GM19351 (cell line): ENCODE data around the gene SBNO2.

Experiments used
- ATAC-seq: cut with Tn5 transposase; IDR thresholded peaks from one replicate; pipeline ENCODE4 v1.9.1; 2021; ENCODE audit warnings: mild to moderate bottlenecking, moderate library complexity; ENCODE audit not compliant: unreplicated experiment

SBNO2 gene

DNA sequence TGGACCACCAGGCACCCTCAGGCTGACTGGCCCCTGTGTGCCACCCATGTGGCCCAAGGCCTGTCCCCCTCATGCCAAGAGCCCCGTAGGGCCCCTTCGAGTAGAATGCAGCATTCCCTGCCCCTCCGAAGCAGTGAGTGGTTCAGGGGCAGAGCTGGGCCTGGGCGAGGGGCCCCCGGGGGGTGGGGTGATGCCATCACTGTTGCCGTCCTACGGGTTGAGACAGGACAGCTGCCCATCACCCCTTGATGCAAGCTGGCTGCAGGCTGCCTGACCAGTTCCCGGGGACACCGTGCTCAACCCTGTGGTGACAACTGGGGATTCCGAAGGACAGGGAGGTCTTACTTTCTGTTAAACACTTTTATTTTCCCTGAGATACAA lies 4.7 kb downstream of the SBNO2 start:
- ATAC-seq = no peak

DNA sequence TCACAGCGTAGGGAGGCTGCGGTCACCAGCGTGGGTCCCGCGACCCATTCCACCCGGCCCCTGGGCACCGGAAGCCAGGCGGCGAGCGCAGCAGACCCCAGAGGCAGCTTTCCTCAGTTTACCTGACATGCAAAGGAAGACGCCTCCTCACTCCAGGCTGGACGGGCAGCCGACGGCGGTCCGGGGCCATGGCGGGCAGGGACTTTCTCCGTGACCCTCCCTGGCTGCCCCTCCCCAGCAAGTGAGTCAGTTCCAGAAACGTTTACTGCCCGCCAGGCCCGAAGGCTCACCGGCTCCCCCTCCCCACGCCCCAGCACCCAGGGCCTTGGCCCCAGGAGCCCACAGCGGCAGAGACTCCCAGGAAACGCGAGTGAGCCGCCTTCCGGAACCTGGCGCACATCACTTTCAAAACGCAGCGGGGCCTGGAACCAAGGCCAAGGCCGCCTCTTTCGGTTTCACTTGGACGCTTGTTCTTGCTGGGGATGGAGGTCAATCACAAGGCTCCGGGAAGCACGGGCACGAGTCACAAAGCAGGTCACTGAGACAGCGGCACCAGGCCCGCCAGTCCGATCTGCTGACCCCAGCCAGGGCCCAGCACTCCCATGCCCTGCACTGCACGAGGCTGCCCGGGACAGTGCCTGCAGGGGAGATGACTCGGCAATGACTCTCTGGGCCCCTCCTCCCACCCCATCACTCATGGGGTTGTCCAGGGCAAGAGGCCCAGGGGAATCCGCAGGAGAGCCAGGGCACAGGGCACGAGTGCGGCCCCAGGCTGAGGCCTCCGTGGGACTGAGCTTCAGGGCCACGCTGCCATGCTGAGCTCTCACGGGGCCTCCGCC lies 5.3 kb downstream of the SBNO2 start:
- no peak for ATAC-seq

DNA sequence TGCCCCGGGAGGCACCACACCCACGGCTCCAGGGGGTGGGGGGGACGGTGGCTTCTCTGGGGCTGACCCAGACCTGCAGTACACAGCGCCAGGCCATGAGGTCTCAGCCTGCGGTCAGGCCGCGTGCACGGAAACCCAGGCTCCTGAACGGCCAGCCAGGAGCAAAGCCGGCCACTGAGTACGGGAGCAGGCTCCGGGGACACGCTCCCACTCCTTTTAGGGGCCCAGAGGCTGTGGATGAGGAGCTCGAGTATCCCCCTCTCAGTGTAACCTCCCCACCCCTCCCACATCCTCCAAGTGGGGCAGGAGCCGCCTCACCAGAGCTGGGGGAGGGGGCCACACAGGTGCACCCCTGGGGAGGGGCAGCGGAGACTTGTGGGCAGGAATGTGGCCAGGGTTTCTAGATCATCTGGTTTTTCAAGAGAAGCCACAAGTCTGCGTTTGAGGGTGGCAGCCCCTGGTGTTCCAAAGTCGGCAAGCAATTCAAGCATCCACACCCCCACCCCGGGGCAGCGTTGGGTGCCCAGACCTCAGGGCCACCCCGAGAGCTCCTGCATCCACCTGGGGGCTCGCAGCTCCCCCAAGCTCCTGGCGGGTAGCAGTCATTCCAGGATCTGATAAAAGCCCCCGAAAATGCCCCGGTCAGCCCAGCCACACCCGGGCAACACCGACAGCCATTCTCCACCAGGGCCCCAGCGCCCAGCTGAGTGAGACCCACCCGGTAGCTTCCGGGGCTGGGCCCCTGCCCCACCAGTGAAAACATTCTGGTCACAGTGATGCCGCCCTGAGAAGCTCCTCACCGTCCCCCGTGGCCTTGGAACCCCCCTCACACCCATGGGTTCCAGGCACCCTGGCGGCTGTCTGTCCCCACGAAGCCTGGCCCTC lies 6.1 kb downstream of the SBNO2 start:
- no peak for ATAC-seq

DNA sequence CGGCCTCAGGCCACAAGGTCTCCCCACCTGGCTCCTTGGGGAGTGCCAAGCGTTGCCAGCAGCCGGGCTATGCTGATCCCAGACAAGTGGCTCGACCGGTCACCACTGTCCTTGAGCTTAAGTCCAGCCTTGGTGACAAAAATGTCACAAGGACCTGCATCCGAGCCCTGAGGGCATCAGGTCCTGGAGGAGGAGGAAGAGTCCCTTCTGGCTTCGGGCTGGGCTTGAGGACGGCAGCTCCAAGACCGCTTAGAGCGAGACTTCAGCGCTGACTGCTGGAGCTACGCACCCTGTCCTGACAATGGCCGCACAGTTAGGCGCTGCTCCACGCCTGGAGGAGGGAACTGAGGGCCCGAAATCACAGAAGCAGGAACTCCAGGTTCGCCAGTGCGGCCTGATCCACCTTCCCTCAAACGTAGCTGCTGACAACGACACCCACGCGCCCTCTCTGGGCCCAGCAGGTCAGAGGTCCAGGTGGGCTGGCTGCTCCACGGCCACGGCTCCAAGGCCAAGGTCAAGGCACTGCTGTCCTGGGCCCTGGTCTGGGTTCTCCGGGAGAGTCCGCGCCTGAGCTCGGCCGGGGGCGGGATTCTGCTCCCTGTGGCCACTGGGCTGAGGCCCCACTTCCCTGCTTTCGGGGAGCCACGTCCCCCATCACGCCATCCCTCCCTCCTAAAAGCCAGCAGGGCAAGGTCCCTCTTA lies 7.0 kb downstream of the SBNO2 start:
- no peak for ATAC-seq

DNA sequence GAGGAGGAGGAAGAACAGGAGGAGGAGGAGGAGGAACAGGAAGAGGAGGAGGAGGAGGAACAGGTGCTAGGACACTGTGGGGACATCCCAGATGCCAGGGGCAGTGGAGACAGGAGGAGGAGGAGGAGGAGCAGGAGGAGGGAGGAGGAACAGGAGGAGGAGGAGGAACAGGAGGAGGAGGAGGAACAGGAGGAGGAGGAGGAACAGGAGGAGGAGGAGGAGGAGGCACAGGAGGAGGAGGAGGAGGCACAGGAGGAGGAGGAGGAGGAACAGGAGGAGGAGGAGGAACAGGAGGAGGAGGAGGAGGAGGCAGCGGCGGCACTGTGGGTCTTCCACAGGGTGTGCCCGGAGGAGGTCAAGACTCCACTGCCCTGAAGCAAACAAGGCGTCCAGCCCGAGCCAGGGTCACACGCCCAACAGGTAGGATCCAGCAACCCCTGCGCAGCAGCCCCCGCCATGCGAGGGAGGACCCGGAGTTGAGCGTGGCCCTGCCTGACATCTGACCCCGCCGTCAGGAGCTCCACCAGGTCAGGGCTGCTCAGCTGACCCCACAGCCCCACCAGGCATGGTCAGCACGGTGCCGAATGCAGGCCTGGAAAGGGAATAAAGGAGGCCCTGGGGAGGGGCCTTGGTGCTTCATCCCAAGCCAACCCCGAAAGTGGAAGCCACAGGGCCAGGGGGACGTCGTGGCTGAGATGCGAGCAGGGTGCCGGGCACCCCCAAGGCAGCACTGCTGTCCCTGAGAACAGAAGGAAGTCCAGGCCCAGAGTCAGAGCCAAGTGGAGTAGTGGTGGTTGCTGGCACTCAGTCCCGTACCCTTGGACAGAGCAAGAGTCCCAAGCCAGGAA lies 9.2 kb downstream of the SBNO2 start:
- ATAC-seq = no peak

DNA sequence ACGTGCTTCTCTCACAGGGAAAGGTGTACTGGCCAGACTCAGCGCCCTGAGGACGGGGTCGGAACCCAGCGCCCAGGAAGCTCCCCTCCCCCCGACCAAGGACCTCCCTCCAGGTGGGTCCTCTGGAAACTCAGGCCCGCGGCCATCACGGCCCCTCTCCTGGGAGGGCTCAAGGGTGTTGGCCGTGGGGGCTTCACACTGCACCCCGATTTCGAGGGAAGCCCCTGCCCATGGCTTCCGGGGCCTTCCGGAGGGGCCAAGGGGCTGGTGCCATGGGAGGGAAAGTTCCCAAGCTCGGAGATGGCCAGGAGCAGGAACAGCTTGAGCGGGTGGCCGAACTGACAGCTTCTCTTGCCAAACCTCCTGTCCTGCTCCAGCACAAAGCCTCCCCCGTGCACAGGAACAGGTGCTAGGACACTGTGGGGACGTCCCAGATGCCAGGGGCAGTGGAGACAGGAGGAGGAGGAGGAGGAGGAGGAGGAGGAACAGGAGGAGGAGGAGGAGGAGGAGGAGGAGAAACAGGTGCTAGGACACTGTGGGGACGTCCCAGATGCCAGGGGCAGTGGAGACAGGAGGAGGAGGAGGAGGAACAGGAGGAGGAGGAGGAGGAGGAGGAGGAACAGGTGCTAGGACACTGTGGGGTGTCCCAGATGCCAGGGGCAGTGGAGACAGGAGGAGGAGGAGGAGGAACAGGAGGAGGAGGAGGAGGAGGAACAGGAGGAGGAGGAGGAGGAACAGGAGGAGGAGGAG lies 10.0 kb downstream of the SBNO2 start:
- ATAC-seq = no peak

DNA sequence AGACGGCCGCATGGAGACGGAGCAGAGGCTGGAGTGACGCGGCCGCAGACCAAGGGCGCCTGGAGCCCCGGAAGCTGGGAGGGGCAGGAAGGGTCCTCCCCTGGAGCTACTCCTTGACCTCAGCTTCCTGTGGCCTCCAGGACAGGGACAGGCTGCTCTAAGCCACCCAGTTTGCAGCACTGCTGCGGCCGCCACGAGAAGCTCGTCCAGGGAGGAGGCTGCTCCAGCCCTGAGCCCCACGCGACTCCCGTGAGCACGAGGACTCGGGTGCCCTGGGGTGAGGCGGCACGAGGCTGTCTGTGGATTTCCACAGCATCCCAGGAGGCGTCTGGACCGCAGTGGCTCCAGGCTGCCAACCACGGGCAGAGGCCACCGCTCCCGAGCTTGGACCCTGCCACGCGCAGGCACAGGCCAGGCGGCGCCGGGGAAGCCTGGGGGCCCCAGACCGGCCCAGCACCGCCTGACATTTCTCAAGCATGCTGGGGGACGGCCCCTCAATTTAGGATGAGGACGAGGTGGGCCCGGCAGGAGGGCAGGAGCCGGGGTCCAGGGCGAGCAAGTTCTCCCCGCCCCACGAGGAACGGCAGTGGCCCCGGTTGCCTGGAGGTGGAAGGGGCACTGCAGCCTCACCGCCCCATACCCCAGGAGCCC lies 10.7 kb downstream of the SBNO2 start:
- ATAC-seq = no peak

DNA sequence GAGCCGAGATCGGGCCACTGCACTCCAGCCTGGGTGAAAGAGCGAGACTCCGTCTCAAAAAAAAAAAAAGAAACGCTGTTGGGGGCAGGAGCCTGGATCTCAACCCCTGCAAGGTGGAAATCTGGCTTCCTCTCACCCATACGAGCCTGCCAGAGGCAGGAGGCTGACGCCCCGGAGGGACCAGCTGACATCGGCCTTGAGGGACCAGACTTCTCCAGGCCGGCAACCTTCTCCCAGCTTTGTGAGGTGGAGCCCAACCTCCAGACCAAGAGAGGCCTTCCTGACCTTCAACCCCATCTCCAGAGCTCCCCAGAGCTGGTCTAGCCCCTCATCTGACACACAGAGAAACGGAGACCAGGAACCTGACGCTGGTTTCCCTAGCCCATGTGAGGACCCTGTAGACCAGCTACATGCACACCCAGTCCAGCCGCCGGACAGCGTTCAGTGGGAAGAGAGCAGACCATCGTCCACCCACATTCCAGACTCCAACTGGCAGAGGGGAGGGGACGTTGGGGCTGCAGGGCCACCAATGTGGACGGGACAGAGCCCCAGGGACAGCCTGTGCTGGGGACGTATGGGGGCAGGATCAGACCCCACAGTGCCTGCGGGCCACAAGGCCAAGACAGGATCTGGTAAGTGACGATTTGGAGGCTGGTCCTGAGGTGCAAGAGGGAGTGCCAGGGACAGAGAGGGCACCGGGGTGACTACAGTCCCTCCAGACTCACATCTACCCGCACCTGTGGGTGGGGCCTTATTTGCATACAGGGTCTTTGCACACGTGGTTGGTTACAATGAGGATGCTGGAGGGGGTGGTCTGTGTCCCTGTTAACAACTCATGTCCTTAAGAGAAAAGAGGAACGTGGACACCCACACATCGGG lies 11.4 kb downstream of the SBNO2 start:
- no peak for ATAC-seq

DNA sequence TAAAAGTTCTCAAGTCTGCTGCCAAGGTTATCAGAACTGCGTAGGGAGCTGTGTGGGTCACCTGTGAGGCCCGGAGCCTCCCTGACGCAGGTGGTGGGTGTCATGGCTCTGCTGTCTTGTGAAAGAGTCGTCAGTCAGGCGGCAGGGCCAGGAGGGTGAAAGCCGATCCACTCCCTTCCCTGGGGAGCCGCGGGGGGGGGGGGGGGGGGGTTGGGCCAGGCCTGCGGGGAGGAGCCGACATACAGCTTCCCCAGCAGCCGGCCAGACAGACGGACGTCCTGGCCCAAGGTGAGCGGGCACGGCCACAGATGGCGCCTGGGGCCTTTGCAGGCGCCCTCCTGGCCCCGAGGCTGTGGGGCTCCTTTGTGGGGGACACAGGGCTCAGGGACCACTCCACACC lies 12.4 kb downstream of the SBNO2 start:
- ATAC-seq = no peak

DNA sequence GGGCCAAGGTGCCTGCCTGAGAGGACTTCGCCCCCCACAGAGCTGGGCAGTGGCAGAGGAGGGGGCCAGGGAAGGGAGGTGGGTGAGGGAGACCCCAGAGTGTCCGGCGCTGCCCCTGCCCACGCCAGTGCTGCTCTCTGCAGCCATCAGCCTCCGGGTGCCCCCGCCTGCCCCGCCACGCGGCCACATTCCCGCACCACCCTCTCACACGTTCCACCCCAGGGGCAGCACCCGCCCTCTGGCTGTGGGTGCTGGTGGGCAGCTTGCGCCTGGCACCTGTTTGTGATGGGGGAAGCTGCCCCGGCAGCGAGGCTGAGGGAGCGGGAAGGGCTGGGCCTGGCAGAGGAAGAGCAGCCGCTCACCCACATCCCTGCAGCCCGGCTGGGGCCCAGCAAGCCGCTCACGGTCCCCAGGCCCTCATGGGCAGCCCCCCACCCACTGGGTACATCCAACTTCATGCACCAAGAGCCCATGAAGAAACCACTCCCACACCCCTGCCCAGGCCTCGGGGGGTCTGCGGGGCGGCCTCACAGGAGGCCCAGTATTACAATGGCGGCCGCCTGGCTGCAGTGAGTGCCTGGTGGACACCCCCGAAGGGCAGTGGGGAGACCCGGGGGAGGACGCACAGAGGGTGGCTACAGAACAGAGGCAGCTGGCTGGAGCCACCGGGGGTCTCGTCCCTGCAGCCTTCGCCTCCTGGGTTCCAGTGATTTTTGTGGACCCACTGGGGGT lies 14.0 kb downstream of the SBNO2 start:
- ATAC-seq = no peak

DNA sequence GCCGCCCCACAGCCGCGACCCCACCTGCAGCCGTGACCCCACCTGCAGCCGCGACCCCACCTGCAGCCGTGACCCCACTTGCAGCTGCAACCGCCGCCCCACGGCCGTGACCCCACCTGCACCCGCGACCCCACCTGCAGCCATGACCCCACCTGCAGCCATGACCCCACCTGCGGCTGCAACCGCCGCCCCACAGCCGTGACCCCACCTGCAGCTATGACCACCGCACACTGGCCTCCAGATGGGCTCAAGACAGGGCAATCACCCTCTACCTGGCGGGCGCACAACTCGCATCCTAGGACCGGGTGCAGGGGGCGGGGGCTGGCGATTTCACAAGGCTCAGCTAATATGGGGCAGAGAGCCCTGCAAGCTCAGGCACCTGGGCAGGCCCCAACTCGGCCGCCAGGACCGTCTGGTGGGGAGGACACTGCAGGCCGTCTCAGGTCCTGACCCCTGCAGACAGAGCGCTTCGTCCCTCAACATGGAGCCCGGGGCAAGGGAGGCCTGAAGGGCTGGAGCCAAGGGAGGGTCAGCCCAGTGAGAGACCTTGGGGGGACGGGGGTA lies 15.1 kb downstream of the SBNO2 start:
- no peak for ATAC-seq

DNA sequence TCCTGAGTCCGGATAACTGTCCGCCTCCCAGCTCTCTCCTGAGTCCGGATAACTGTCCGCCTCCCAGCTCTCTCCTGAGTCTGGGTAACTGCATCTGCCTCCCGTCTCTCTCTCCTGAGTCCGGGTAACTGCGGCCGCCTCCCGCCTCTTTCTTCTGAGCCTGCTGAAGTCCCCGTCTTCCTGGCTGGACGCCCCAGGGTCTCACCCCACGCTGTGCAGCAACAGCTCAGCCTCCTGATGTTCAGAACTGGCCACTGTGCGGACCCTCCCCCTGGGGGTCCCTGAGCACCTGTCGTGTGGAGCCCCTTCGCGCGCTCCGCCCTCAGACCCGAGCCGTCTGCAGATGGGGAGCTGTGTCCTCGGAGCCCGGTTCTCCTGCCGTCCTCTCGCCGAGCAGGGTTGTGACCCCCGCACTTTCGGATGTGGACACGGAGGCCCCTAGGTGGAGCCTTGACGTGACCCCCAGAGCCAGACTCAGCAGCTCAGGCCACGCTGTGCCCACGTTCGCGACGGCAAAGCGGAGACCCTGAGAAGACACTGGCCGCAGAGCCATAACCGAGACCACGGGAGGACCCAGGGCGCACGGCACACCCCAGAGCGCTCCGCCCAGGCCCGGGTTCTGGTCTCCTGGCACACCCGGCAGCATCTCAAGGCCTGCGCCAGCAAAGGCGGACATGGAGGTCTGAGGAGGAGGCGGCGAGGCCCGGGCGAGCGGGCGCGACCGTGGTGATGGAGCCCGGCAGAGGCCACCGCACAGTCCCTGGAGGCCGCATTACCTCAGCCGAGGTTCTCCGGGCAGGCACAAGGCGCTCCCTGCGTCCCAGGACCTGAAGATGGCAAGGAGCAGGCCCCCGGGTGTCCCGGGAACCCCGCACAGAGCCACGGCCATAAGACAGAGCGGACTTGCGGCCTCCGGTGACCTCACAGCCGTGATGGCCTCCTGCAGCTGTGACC lies 15.9 kb downstream of the SBNO2 start:
- no peak for ATAC-seq

DNA sequence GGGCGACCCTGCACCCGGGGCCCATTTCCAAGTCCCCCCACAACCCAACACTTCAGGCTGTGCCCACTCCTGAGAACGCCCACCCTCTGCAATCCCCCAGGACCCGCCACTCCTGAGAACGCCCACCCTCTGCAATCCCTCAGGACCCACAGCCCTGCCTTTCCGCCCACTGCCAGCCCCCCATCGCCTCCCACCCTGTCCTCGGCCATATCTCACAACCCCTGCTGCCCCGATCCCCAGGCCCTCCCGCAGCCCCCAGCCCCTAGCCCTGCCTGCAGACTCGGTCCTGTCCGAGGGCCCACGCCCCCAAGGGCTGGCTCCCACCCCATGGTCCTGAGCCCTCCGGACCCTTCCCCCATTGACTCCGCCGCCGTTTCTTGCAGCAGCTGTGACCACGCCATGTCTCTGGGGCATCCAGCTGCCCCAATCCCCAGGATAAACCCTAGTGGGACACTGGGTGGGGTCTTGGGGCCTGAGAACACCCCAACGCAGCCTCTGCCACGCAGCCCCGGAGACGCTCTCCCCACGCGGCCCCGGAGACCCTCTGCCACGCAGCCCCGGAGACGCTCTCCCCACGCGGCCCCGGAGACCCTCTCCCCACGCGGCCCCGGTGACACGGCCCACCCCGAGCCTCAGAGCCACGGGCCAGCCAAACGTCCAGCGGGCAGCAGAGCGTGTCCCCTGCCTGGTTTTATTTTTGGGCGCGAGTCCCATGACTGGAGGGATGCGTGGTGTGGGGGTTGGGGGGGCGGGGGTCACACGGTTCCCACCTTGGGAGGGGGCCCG lies 17.0 kb downstream of the SBNO2 start:
- no peak for ATAC-seq

DNA sequence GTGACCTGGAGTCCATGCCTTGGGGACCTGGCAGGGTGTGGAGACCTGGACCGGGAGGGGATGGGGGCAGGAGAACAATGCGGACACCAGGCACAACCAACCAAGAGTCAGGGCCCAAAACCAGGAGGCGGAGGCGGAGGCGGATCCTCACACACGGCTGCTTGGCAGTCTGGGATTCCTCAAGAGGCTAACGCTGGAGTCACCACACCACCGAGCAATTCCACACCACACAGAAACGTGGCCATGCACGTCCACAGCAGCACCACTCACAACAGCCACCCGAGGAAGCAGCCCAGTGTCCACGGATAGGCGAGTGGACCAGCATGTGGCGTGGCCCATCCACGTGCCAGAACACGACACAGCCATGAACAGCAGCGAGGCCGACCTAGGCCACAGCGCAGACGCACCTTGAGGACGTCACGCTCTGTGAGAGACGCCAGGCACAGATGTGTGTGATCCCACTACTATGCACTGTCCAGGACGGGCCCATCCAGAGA lies 17.7 kb downstream of the SBNO2 start:
- ATAC-seq = no peak
